Neural crest cell (in vitro differentiated cells): ENCODE data around the gene CAVIN2. TPM values are rescaled to one million over a fixed set of nuclear protein-coding genes. Genes with fewer than 3 reads are reported as not detected.

ENCODE experiments used
- DNase-seq: peaks from one replicate; pipeline ENCODE4 v3.0.0; 2021; ENCODE audit warnings: low read depth, mixed read lengths, low spot score
- H3K27ac Mint-ChIP-seq: one replicate; pipeline ENCODE4 v1.8.0; 2021; ENCODE audit warnings: mild to moderate bottlenecking, mixed read lengths; ENCODE audit not compliant: unreplicated experiment
- H3K27me3 Mint-ChIP-seq: 2 replicates; pipeline ENCODE4 v1.8.0; 2021; ENCODE audit warnings: low read depth, mild to moderate bottlenecking, mixed read lengths
- H3K36me3 Mint-ChIP-seq: 2 replicates; pipeline ENCODE4 v1.8.0; 2021; ENCODE audit warnings: low read depth, mild to moderate bottlenecking, mixed read lengths
- H3K4me1 Mint-ChIP-seq: 2 replicates; pipeline ENCODE4 v1.8.0; 2021; ENCODE audit warnings: mixed read lengths
- H3K4me3 Mint-ChIP-seq: one replicate; pipeline ENCODE4 v1.8.0; 2021; ENCODE audit warnings: mild to moderate bottlenecking, mixed read lengths
- H3K9me3 Mint-ChIP-seq: 2 replicates; pipeline ENCODE4 v1.8.0; 2021; ENCODE audit warnings: mixed read lengths
- CTCF ChIP-seq: fragments of 200-600 bp; sonication (generic); conservative IDR thresholded peaks from 2 replicates; pipeline ENCODE4 v1.5.0; 2021; ENCODE audit warnings: antibody characterized with exemption, mild to moderate bottlenecking
- total RNA-seq: library from RNA; stranded (reverse); gene quantifications from 2 replicates; pipeline ENCODE4 v1.2.1, GENCODE V29; 2021

CAVIN2 gene
- total RNA-seq, 1 donor from 2014 or later: not detected

- Mint-ChIP-seq H3K9me3 (peaks cover 5% of the 10 kb centered on the region), H3K27me3 (no peaks in the 10 kb centered on the region), H3K4me1 (peaks cover 21% of the 10 kb centered on the region), H3K27ac (no peak overlapping the region), H3K36me3 (no peaks in the 10 kb centered on the region), H3K4me3 (no peak overlapping the region)
- DNase-seq: no peak
- TF ChIP-seq CTCF: no peak
Observed at GRCh38 chr2:191857886-191858285, 11.0 kb upstream of the CAVIN2 start.

- Mint-ChIP-seq H3K9me3 (peaks cover 5% of the 10 kb centered on the region), H3K4me3 (no peak overlapping the region), H3K27ac (no peak overlapping the region), H3K27me3 (no peaks in the 10 kb centered on the region), H3K36me3 (no peaks in the 10 kb centered on the region), H3K4me1 (peaks cover 21% of the 10 kb centered on the region)
- DNase-seq: no peak
- no peak for TF ChIP-seq CTCF
Observed at GRCh38 chr2:191857259-191857805, 10.4 kb upstream of the CAVIN2 start.

- peaks cover 5% of the 10 kb centered on the region for H3K9me3 Mint-ChIP-seq
- no peaks in the 10 kb centered on the region for H3K36me3 Mint-ChIP-seq
- peaks cover 16% of the 10 kb centered on the region for H3K4me1 Mint-ChIP-seq
- no peak for TF ChIP-seq CTCF
- H3K27me3 Mint-ChIP-seq: no peaks in the 10 kb centered on the region
- no peak overlapping the region for H3K27ac Mint-ChIP-seq
- DNase-seq: no peak
- H3K4me3 Mint-ChIP-seq: no peak overlapping the region
Observed at GRCh38 chr2:191856111-191856876, 9.4 kb upstream of the CAVIN2 start.

- TF ChIP-seq CTCF: no peak
- DNase-seq: no peak
- Mint-ChIP-seq H3K36me3 (no peaks in the 10 kb centered on the region), H3K9me3 (no peaks in the 10 kb centered on the region), H3K4me3 (no peak overlapping the region), H3K27ac (no peak overlapping the region), H3K4me1 (peaks cover 10% of the 10 kb centered on the region), H3K27me3 (no peaks in the 10 kb centered on the region)
Observed at GRCh38 chr2:191855382-191855781, 8.5 kb upstream of the CAVIN2 start.

- Mint-ChIP-seq H3K27ac (no peak overlapping the region), H3K27me3 (no peaks in the 10 kb centered on the region), H3K4me3 (no peak overlapping the region), H3K4me1 (peaks cover 10% of the 10 kb centered on the region), H3K9me3 (no peaks in the 10 kb centered on the region), H3K36me3 (no peaks in the 10 kb centered on the region)
- no peak for DNase-seq
- TF ChIP-seq CTCF: no peak
Observed at GRCh38 chr2:191854382-191855372, 7.8 kb upstream of the CAVIN2 start.
